Endometrial microvascular endothelial cells (primary cell): ENCODE measurements around the gene MOGAT2. TPM values are rescaled to one million over a fixed set of nuclear protein-coding genes. Genes with fewer than 3 reads are reported as not detected.
"Not testable (repeated sequence)": the region's sequence is repeated elsewhere in the genome, so short reads cannot be mapped to it uniquely, and the experiment has no call there.

ENCODE experiments used
- in situ Hi-C: cut with HindIII; loops from 2 replicates; pipeline ENCODE4 v1.10.0; 2017; ENCODE audit warnings: low sequenced_read_pairs, low pct_unique_long_range_greater_than_20kb; ENCODE audit errors: inconsistent ontology term
- total RNA-seq: library from RNA; depleted of rRNA; stranded (reverse); fragments of >200 nt; gene quantifications from one replicate; pipeline ENCODE4 v1.2.3, GENCODE V29; 2015; ENCODE audit errors: inconsistent ontology term

The MOGAT2 gene
- total RNA-seq, 1 donor from 2014 or later: not detected

GRCh38 chr11:75745807-75746206 is 28.2 kb downstream of the MOGAT2 start:
- in situ Hi-C loops: no loop called here

GRCh38 chr11:75748729-75749273 is 31.2 kb downstream of the MOGAT2 start:
- in situ Hi-C loops: not testable (repeated sequence)

- in situ Hi-C loops: not testable (repeated sequence)
These were observed 37.3 kb downstream of the MOGAT2 start for GRCh38 chr11:75754933-75755332.

- in situ Hi-C loops: no loop called here
These were observed 40.0 kb downstream of the MOGAT2 start for GRCh38 chr11:75757651-75758050.

GRCh38 chr11:75759832-75760231 is 42.2 kb downstream of the MOGAT2 start:
- in situ Hi-C loops: no loop called here

GRCh38 chr11:75760243-75760642 is 42.6 kb downstream of the MOGAT2 start:
- in situ Hi-C loops: no loop called here

- in situ Hi-C loops: no loop called here
These were observed 43.3 kb downstream of the MOGAT2 start for GRCh38 chr11:75760710-75761493.

- in situ Hi-C loops: no loop called here
These were observed 44.5 kb downstream of the MOGAT2 start for GRCh38 chr11:75762158-75762557.

GRCh38 chr11:75762885-75763284 is 45.2 kb downstream of the MOGAT2 start:
- in situ Hi-C loops: no loop called here

- in situ Hi-C loops: no loop called here
These were observed 46.2 kb downstream of the MOGAT2 start for GRCh38 chr11:75763846-75764245.

- in situ Hi-C loops: no loop called here
These were observed 47.5 kb downstream of the MOGAT2 start for GRCh38 chr11:75765116-75765515.

- in situ Hi-C loops: no loop called here
These were observed 49.0 kb downstream of the MOGAT2 start for GRCh38 chr11:75766443-75767227.

GRCh38 chr11:75767228-75767572 is 49.6 kb downstream of the MOGAT2 start:
- in situ Hi-C loops: no loop called here

- in situ Hi-C loops: no loop called here
These were observed 50.1 kb downstream of the MOGAT2 start for GRCh38 chr11:75767793-75768111.

- in situ Hi-C loops: no loop called here
These were observed 50.7 kb downstream of the MOGAT2 start, which contains the start of gene DGAT2 for GRCh38 chr11:75768112-75768908. DGAT2 (plus strand) TSS chr11:75768778; CDS start chr11:75768992, 214 bp downstream.

- in situ Hi-C loops: no loop called here
These were observed 51.5 kb downstream of the MOGAT2 start for GRCh38 chr11:75768909-75769771.

- in situ Hi-C loops: no loop called here
These were observed 52.5 kb downstream of the MOGAT2 start for GRCh38 chr11:75770102-75770501.

- in situ Hi-C loops: no loop called here
These were observed 54.2 kb downstream of the MOGAT2 start for GRCh38 chr11:75771646-75772410.
